Endometrial microvascular endothelial cells (primary cell): ENCODE measurements around the gene FAR2. TPM values are rescaled to one million over a fixed set of nuclear protein-coding genes. Genes with fewer than 3 reads are reported as not detected.
"Not testable (repeated sequence)": the region's sequence is repeated elsewhere in the genome, so short reads cannot be mapped to it uniquely, and the experiment has no call there.

ENCODE experiments used
- in situ Hi-C: cut with HindIII; loops from 2 replicates; pipeline ENCODE4 v1.10.0; 2017; ENCODE audit warnings: low sequenced_read_pairs, low pct_unique_long_range_greater_than_20kb; ENCODE audit errors: inconsistent ontology term
- total RNA-seq: library from RNA; depleted of rRNA; stranded (reverse); fragments of >200 nt; gene quantifications from one replicate; pipeline ENCODE4 v1.2.3, GENCODE V29; 2015; ENCODE audit errors: inconsistent ontology term

FAR2 gene
- total RNA-seq, 1 donor from 2014 or later: 44.5 TPM

DNA sequence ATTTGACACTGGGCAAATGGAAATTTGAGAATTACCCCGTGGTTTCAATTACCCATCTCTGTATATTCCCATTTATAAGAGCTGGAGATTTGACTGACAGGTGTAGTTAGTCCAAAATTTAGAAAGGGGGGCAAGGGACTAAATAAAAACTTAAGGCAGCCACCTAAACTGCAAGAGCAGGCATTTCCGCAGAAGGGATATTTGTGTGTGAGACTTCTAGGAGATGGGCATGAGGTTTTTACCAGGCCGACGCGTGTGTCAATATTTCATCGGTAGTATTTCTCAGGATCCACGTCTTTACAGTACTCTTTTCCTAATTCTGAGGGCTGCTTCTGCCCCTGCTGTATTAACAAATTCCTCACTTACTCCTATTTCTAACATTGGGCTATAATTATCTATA is 1.4 kb downstream of the FAR2 start:
- in situ Hi-C loops: no loop called here

DNA sequence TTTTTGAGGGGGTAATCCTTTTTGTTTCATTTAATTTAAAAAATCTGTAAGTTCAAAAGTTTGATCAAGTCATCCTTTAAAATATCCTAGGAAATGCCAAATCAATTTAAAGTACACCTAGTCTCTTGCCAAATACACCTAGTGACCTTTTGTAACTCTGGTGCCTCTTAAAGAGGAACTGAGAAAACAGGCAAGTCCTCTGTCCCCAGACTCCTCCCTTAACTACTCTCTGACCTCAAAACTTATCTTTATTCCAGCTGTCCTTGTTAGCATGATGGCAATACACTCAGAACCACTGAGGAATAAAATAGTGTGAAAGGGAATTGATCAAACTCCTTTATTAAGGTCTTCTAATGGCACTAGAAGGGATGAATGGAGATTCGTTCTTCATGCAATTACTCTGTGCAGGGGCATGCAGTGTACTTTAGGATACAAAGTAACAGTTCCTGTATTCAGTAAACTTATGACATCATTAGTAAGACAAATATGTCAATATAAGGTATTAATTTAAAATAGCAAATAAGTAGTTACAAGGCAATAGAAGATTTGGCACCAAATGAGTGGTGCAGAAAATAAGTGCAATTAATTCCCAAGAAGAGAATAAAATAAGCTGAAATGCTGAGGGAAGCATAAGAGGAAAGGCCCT is 3.3 kb downstream of the FAR2 start:
- in situ Hi-C loops: no loop called here

DNA sequence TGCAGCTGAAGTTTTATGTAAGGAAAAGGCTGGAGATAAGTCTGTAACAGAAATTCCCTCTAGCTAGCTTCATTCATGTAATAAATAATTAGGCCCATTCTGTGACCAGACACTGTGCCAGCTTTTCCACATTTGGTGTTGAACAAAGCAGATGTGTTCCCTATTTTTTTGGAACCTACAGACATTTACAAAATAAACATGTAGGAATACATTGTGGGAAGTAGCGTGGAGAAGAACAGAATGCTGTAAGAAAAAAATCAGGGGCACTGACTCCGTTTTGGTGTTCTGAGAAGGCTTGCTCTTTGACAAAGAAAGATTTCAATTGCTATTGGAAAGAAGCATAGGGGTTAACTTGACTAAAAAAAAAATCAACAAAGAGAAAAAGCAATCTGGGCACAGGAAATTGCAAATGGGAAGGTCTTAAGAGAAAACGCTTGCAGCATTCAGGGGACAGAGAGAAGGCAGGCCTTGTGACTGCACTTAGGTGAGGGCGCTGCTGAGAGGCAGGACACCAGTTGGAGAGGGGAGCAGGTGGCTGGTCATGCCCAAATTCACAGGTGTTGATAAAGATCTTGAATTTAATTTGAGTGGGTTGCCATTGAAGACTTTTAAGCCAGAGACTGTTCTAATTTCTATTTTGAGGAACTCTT is 4.0 kb downstream of the FAR2 start:
- in situ Hi-C loops: no loop called here

DNA sequence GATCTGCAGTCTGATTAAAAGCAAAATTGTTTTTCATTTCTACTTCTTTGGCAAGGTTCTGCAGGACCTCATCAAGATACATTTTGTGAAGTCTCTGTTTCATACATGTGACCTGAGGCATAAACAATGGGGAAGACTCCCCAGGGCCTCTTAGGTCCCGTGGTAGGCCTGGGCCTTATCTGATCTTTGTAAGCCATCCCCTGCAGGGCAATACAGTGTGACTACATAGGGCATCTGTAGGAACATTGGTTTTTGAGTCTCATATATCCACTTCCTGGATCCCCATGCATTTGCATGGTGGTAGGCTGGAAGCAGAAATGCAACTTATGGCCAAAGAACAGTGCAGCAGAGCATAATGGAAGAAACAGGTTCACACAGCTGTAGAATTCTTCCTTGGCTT is 6.0 kb downstream of the FAR2 start:
- in situ Hi-C loops: no loop called here

DNA sequence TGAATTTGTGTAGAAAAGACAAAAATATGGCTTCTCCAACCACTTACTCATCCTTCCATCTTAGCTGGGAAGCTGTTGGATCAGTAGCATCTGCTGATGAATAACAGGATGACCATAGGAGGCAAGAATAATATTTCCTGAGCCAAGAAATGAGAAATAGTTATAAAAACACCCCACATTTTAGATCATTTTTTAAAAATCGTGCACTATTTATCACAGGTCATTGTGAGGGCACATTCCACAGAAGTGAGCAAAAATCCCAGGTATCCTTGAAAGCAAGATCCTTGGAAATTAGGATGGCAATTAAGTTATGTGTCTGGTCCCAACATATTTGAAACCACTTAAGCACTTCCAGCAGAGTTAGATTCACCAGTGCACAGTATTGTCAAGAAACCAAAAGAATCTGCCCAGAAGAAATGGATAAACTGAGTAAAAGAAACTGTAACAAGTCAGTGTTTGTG is 8.4 kb downstream of the FAR2 start:
- in situ Hi-C loops: no loop called here

DNA sequence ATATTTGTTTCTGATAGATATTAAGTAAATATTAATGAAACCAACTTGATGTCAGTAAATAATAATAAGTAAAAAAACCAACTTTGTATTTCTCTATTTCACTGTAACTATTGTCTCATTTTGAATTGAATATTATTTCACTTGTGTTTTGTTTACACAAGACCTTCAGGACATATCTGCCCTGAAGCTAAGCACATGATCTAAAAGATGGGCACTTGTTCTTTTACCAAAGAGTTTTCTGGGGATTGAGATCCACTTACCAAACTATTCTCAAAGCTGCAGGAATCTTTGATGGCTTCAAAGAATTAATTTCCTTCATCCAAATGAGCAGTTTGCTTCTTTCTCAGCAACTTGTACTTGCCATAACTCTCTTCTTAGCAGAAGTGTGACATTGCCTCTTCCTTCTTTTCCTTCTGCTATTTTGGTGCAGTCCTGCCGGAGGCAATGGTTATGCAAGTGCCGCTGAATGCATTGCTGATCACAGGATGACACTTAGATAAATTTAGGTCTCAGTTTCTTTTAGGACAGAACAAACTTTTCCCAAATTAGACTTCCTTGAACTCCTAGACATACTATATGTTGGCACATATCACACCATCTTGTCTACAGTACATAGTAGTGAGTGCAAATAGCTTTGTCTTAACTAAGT is 9.2 kb downstream of the FAR2 start:
- in situ Hi-C loops: no loop called here

DNA sequence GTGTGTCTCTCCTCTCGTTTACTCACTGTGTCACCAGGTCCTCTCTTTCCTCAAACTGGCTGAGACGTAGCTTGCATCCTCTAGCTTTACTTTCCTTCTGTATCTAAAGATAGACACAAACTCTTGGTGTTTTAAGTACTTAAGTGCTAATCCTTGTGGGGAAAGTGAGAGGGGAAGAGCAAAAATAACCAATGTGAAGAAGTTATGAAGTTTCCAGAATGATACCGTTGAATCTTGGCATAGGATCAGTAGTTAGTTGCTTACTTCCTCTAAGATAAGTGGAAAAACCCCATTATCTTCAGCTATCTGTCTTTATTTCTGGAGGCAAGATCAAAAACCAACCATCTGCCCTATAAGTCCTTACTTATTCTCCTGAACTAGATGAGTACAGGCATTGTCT is 10.6 kb downstream of the FAR2 start:
- in situ Hi-C loops: no loop called here

DNA sequence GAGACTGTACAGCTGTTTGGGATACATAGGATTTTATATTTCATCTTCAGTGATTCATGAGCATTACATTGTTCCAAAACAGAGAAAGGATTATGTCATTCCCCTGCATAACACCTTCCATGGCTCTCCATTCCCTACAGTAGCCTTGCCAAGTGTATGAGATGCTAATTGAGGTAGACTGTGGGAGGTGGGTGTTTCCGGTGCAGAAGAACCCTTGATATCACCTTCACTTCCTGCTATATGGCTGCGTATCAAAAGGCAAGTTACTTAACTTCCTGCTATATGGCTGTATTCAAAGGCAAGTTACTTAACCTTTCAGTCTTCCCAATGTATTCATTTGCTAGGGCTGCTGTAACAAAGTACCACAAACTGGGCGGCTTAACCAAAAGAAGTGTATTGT is 11.2 kb downstream of the FAR2 start:
- in situ Hi-C loops: no loop called here

DNA sequence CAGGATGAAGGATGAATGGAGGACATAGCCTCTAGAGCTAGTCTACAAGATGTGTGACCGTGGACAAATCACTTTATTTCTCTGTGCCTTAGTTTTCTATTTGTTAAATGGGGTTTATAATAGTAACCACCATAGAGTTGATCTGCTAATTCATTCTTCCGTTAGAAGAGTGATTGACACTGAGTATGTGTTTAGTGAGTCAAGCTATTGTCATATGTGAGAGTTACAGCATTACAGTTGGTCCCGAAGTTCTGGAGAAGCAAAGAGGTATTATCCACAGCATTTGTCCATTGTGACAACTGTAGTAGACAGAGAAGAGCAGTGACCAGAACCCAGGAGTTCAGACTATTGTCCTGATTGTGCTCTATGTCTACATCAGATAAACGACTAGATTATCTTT is 14.1 kb downstream of the FAR2 start:
- in situ Hi-C loops: no loop called here

DNA sequence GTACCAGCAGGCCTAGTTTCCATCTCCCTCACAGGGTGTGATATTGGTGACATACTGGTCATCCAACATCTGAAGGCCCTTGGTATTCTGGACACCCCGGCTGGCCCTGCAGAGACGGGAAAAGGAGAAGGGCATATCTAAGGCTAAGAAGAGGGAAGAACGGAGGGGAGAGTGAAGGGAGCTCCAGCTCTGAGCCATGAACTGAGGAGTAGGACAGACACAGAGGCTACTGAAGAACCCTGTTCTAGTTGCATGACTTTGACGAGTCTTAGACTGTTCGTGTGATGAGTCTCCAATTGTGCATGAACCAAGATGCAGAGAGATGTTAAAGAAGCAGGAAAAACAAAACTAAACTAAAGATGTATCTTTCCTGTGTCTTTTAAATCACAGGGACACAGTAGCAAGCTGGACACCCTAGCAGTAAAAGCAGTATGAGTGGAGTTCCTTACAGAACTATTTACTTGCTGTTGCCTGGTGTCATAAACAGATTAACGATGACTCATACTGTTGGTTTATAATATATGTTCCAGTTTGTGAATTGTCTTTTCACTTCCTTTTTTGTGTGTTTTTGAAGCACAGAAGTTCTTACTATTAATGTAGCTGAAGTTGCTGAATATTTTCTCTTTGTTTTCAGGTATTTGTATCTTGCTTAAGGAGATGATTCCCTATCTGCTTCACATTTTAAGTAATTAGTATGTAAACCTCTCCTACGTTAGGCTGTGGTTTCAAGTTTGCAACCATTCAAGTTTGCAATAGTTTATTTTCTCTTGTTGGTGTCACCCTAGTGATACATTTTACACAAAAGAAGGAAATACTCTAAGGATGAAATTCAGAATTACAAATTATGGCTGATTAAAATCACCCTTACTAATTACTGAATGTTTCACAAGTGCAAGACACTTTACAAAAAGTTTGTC is 15.7 kb downstream of the FAR2 start:
- in situ Hi-C loops: no loop called here

DNA sequence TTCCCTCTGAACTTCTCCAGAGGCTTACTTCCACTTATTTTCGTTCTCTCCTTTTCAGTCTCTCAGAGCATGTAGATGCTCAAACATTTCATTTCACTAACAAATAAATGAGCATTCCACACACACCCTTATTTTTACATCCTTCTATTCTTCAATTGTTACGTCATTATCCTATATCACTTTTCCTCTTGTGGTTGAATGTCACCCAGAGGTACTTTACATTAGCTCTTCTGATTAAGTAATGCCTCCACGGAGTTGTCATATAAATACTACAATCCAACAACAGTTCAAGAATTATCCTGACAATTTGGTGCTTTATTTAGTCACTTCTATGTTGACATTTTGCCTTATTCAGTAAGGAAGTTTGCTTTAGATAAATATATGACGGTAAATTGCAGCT is 18.4 kb downstream of the FAR2 start:
- in situ Hi-C loops: no loop called here

DNA sequence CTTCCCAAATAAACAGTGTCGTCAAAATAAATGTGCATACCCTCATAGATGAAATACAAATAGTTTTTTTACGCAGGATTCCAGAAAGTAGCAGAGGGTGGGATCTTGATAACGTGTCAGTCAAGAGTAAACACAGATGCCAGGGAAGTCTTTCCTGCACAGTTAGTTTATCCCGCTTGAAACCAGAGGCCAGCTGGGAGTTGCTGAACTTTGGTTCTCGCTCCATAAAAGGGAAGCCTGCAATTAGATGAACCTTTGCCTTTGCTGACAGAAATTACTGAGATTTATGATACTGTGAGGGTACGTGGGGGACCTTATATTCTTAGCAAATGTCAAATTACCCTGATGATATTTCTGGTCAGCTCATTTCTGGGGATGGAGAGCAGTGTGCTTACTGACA is 18.9 kb downstream of the FAR2 start:
- in situ Hi-C loops: no loop called here

DNA sequence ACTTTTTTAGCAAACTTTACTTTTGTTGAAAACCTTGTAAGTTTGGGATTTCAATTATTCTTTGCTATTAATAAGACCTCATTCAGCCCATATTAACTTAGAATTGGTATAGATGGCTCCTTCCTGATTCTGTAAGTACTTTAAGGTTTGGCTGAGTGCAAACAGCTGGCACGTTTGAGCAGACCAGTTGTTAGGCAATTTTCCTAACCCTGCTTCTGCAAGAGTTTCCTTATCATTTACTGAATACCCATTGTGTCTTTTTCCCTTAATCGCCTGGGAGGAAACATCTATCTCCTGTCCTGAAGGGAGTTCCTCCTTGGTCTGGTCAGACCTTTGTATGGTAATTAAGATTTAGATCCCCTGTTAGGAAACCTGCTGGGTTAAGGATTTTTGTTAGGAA is 20.9 kb downstream of the FAR2 start:
- in situ Hi-C loops: not testable (repeated sequence)

DNA sequence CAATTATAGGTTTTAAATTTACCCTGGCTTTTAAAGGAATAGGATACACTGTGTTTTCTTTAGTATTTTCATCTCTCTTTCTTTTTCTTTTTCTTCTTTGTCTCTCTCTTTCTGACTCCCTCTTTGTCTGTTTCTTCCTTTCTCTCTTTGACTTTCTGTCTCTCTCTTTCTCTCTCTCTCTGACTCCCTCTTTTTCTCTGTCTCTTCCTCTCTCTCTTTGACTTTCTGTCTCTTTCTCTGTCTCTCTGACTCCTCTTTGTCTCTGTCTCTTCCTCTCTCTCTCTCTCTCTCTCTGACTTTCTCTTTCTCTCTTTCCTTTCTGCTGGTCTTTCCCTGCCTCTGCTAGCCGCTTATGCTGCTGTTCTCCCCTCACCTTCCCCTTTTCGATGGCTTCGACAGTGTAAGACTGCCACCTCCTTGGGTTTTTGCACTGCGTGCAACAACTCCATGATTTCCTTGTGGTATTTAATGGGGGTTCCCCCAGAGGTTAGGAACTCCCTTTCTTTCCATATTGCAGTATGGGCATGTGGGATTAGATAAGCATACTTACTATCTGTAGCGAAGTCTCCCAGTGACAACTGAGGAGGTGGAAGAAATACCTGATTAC is 21.5 kb downstream of the FAR2 start:
- in situ Hi-C loops: not testable (repeated sequence)

DNA sequence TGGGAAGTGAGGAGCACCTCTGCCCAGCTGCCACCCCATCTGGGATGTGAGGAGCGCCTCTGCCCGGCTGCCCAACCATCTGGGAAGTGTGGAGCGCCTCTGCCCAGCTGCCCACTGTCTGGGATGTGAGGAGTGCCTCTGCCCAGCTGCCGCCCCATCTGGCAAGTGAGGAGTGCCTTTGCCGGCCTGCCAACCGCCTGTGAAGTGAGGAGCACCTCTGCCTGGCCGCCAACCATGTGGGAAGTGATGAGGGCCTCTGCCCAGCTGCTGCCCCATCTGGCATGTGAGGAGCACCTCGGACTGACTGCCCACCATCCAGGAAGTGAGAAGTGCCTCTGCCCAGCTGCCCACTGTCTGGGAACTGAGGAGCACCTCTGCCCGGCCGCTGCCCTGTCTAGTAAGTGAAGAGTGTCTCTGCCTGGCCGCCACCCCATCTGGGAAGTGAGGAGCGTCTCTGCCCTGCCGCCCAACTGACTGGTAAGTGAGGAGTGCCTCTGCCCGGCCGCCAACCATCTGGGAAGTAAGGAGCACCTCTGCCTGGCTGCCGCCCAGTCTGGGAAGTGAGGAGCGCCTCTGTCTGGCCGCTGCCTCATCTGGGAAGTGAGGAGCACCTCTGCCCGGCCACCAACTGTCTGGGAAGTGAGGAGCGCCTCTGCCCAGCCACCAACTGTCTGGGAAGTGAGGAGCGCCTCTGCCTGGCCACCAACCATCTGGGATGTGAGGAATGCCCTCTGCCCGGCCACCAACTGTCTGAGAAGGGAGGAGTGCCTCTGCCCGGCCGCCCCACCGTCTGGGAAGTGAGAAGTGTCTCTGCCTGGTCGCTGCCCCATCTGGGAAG is 22.6 kb downstream of the FAR2 start:
- in situ Hi-C loops: no loop called here

DNA sequence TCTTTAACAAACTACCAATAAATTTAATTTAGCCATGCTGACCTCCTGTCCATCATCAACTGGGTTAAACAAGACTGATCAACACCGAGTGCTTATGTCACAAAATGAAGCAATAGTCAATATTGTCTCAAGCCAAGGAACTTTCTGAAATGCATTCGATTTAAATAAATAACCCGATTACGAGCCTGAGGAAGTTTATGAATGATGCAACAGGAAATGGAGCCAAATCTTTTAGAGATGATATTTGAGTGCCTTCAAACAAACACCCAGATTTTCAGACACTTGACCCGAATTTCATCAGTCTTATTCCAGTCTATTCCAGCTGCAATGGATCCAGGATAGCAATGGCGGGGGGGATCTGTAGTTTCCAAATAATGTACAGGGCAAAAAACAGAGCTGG is 27.9 kb downstream of the FAR2 start:
- in situ Hi-C loops: no loop called here

DNA sequence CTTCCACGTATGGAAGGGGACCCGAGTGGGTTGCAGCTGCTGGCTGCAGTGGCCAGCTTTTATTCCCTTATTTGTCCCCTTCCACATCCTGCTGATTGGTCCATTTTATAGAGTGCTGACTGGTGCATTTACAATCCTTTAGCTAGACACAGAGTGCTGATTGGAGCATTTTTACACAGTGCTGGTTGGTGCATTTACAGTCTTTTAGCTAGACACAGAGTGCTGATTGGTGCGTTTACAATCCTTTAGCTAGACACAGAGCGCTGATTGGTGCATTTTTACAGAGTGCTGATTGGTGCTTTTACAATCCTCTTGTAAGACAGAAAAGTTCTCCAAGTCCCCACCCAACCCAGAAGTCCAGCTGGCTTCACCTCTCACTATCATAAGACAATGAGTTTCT is 33.2 kb downstream of the FAR2 start:
- in situ Hi-C loops: not testable (repeated sequence)

DNA sequence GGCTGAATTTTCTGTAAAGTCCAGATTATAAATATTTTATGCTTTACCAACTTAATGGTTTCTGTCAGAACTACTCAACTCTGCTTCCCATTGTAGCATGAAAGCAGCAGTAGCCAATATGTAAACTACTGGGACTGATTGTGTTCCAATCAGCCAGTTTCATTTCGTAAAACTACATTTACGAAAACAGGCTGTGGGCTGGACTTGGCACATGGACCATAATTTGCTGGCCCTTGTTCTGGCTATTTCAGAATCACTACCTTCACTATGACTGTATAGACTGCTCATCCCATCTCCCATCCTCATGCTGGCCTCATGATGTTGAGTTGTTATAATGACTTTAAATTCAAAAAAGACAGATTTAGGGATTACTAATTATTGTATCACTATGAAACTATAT is 38.7 kb downstream of the FAR2 start:
- in situ Hi-C loops: no loop called here
